GM21526 (cell line): ENCODE data around the gene LRR1.
"Not testable (repeated sequence)": the region's sequence is repeated elsewhere in the genome, so short reads cannot be mapped to it uniquely, and the experiment has no call there.

ENCODE experiments used
- ATAC-seq: cut with Tn5 transposase; IDR thresholded peaks from one replicate; pipeline ENCODE4 v1.9.1; 2021; ENCODE audit warnings: moderate library complexity; ENCODE audit not compliant: unreplicated experiment, low FRiP score

LRR1 gene

DNA sequence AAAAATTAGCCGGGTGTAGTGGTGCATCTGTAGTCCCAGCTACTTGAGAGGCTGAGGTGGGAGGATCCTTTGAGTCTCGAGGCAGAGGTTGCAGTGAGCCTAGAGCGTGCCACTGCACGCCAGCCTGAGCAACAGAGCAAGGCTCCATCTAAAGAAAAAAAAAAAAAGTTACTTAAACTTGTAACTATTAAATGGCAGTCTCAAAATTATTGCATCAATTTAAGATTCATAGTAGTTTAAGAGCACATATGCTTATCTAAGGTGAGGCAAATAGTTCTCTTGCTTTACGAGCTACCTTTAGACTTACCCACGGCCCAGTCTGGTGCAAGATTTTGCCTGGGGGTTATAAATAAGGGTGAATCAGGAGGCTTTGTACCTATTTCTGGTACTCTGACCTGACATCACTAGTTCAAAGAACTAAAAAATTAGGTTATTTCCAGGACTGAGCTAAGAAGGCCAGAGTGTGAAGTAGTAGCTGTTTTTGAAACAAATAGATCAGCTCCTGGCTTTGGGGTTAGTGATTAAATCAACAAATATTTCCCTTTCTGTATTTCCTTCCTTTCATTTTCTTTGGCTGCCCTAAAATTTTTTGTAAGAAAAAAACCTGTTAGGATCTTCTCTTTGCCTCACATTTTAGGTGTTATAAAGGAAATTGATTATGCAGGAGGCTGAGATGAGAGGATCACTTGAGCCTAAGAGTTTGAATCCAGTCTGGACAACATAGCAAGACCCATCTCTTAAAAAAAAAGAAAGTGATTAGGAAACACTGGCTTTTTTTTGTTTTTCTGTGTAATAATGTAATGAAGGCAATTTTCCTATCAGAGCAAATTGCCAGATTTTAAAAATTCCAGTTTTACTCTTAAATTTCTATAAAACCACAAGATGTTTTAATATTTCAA lies 25.4 kb downstream of the LRR1 start:
- ATAC-seq = no peak

DNA sequence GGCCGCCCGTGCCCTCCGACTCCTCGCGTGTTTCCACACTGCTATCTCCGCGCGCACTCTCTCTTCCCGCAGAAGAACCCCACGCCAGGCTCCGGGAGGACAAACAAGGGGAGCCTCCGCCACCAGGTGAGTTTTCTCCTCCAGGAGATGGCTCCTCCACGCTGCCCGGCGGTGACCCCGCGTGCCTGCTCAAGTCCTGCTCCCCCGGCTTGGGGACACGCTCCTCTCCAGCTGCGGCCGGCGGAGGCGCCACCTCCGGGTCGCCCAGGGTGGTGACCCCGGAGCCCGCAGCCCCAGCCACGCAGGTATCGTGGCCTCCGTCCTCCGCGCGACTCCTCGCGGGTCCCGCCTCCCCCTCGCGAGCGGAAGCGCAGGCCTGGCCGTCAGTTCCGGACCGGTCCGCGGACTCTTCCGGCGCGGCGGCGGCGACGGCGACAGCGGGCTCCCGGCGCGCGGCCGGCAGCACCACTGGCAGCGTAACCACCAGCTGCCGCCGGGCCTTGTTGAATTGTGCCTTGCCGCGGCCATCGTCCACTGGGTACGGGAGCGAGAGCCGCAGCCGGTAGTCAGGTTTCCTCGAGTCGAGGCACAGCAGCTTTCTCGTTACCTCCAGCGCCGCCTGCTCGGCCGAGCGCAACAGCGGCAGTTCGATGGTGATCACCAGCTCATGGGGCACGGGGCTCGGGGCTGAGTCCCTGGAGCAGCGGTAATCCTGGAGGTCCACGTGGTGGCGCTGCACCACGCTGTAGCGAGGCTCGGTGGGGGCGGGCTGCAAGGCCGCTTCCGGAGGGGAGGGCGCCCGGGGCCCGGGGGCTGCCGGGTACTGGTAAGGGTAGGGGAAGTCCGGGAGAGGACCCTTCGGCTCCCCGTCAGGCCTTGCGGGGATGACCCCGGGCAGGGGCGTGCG lies 35.2 kb downstream of the LRR1 start:
- ATAC-seq = peak; percentile 73

DNA sequence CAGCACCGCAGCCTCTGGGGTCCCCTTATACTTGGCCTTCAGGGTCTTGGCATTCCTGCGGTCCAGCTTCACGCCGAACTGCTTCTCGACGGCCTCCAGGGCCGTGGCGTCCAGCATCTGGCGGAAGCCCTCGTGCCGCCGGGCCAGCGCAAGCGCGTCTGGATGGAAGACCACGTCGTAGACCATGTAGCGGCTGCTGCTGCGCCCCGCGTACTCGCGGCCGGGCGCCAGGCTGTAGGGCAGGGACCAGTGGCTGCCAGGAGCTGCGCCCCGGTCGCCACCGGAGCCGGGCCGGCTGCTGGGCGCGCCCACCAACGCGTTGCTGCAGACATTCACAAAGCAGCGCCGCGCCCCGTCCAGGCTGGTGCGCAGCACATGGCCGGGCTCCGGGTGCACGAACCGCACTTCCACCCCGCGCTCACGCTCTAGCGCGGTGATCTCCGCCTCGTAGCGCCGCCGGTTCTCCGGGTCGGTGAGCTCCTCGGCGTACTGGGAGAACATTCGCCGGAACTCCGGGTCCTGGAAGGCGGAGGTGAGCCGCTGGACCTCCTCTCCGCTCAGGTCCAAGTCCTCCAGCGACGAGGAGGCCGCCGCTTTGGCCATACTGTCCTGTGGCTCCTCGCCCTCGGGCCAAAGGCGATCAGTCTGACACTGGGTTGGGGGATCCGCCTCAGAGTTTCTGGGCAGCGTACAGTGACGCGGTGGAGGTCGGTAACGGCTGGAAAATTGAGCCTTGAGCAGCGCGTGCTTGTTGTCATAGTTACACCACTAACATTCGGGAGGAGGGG lies 36.0 kb downstream of the LRR1 start, which contains the start of gene DNAAF2:
Gene DNAAF2 (minus strand): TSS at position 698 of the 788 bp plus-strand sequence. CDS start 95 bp downstream, at position 603.
- ATAC-seq = peak; percentile 26

DNA sequence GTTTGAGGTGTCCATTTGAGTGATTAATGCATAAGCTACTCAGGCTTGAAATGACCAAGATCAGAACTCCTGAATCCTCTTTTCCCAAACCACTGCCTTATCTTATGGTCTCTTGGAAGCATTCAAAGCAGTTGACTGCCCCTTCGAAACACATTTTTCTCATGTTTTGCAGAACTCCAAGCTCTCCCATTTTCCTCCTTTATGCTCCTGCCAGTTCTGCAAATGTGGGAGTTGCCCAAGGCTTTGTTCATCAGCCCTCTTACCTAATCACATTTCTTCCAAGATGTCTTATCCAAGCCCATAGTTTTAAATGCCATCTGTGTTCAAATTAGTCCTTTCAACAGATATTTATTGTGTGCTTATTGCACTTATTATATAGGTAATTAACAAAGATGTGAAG lies 38.1 kb downstream of the LRR1 start:
- no peak for ATAC-seq

DNA sequence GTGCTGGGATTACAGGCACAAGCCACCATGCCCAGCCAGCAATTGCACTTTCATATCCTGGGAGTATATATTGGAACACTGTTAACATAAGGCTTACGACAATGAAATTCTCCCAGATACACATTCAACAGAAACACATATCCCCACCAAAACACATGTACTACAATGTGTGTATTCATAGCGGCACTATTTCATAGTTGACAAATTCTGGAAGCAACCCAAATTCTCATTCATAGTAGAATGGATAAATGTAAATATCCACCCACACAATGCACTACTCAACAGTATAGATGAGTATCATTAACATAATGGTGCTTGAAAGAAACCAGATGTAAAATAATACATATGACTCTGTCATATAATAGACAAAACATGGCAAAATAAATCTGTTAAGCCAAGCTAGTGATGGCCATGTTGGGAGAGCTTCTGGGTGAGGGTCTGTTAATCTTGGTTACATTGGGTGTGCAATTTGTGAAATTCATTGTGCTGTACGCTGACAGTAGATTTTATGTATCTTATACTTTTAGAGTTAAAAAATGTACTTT lies 38.9 kb downstream of the LRR1 start:
- ATAC-seq = no peak

DNA sequence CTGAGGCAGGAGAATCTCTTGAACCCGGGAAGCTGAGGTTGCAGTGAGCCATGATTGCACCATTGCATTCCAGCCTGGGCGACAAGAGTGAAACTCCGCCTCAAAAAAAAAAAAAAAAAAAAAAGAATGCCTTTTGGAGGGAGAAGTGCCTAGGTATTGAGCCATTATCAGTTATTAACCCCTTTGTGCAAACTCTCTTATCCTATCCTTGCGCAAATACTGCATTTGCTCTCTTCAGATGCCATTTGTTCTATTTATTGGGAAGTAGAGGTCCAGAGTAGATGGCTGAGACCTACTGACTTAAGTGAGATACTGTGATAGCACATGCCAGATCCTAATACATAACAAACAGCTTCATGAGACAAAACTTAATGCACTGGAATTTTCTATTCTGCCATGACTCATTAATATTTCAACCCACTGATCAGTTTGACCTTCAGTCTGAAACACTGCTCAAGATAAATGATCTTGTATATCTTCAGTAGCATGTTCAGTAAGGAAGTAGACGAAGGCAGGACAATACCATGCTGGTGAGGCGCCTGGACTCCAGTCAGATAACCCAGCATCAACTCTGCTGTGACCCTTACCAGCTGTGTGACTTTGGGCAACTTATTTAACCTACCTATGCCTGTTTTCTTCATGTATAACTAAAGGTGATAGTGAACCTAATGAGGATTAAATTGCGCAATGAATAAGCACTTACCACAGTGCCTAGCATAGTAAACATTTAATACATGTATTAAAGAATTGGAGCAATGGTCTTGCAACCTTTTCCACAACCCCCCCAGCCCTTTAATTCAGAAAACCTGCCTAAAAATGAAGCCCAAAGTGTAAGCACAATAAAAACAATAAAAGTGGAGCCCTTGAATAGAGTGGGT lies 42.0 kb downstream of the LRR1 start:
- ATAC-seq = no peak

DNA sequence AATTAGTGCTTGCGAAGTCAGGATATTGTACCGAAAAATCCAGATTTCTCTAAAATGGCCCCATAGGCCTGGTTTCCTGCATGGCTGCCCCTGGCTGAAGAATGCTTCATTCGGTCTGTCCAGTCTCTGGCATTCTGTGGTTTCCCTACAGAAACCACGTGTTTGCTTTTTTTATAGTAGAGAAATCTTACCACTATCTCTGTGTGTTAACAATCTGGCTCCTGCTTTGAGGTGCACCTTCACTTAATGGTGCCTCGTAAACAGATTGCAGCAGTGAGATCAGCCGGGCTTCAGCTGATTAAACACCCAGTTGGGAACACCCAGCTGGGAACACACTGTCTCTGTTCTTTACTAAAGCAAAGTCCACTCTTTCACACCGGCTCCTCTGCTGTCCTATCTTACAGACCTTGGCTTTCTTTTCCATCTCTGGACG lies 43.0 kb downstream of the LRR1 start:
- ATAC-seq = no peak

DNA sequence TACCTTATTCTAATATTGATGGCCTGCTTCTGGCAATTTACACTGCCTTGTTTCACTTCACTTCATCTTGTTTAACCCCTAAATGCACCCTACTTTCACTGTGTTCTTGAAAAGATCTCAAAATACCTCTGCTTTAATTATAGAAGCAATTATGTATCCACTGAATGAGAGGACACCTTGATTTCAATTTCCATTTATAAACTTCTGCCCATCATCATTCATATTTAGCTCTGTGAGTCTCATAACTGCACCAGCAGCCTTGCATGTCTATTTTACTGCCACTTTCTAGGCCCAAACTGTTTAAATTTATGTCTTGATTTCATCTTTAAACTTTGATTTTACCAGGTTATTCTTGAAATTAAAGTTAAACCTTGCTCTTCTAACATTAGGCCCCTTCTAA lies 43.4 kb downstream of the LRR1 start:
- no peak for ATAC-seq

DNA sequence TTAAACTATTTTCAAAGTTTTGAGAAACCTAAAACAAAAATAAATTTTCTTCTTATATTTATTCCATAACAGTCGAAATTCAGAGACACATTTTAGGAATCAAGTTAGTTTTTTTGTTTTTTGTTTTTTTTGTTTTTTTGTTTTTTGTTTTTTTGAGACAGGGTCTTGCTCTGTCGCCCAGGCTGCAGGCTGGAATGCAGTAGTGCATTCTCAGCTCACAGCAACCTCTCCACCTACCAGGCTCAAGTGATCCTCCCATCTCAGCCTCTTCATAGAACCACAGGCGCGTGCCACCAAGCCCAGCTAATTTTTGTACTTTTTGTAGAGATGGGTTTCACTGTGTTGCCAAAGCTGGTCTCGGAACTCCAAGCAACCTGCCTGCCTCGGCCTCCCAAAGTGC lies 54.8 kb downstream of the LRR1 start:
- no peak for ATAC-seq

DNA sequence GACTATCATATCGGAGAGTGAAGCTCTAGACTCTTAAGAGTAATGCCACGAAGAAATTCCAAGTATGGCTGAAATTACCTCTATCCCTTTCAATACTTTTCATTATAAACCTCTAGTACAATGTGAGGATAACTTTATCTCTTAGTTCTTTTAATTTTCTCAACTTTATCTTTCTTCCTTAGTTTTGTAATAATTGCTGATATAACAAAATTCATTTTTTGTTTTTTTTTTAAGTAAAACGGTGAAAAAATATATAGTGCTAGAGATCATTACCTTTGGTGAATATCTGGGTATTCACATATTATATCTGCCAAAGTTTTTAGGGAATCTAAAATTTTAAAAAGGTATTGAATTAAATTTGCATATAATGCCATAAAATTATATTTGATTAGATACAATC lies 55.8 kb downstream of the LRR1 start:
- no peak for ATAC-seq

DNA sequence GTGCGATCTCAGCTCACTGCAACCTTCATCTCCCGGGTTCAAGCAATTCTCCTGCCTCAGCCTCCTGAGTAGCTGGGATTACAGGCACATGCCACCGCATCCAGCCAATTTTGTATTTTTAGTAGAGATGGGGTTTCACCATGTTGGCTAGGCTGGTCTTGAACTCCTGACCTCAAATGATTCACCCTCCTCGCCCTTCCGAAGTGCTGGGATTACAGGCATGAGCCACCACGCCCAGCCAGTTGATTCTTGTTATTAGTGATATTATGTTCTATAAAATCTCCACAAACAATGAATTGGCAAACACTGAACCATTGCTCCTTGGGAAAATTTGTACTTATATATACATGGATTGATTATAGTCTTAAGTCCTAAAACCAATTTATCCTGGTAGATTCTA lies 58.8 kb downstream of the LRR1 start:
- not testable (repeated sequence) for ATAC-seq

DNA sequence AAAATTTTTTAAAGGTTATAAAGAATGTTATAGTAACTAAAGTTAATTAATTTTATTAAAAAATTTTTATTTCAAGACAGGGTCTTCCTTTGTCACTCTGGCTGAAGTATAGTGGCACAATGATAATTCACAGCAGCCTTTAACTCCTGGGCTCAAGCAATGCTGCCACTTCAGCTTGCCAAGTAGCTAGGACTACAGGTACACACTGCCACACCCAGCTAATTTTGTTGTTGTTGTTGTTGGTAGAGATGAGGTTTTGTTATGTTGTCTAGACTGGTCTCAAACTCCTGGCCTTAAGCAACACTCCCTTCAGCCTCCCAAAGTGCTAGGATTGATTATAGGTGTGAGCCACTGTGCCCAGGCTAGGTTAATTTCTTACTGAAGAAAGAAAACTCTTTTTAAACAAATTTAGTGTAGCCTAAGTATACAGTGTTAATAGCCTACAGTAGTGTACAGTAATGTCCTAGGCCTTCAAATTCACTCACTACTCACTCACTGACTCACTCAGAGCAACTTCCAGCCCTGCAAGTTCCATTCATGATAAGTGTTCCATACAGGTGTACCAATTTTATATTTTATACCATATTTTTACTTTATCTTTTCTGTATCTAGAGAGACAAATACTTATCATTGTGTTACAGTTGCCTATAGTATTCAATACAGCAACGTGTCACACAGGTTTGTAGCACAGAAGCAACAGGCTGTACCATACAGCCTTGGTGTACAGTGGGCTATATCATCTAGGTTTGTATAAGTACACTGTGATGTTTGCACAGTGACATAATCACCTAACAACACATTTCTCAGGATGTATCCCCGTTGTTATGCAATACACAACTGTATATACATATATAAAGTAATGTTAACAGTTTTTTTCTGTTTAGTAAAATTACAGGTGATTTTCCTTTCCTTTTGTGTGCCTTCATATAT lies 61.1 kb downstream of the LRR1 start:
- ATAC-seq = no peak
